Retinal pigment epithelial cell (primary cell): ENCODE data around the gene INKA1.
"Not testable (repeated sequence)": the region's sequence is repeated elsewhere in the genome, so short reads cannot be mapped to it uniquely, and the experiment has no call there.

ENCODE experiments used
- DNase-seq: peaks from one replicate; pipeline ENCODE4 v3.0.0-alpha.2; 2010; ENCODE audit warnings: low read depth
- H3K4me3 ChIP-seq: 2 replicates; pipeline ENCODE4 v1.5.1; 2011; ENCODE audit warnings: mild to moderate bottlenecking, low read length, control low read depth, moderate library complexity
- TF ChIP-seq, protein P1 (sequence below): conservative IDR thresholded peaks from 2 replicates; pipeline ENCODE4 v1.5.1; 2011; ENCODE audit warnings: low read depth, low read length, control low read depth, inconsistent platforms

Gene INKA1

DNA sequence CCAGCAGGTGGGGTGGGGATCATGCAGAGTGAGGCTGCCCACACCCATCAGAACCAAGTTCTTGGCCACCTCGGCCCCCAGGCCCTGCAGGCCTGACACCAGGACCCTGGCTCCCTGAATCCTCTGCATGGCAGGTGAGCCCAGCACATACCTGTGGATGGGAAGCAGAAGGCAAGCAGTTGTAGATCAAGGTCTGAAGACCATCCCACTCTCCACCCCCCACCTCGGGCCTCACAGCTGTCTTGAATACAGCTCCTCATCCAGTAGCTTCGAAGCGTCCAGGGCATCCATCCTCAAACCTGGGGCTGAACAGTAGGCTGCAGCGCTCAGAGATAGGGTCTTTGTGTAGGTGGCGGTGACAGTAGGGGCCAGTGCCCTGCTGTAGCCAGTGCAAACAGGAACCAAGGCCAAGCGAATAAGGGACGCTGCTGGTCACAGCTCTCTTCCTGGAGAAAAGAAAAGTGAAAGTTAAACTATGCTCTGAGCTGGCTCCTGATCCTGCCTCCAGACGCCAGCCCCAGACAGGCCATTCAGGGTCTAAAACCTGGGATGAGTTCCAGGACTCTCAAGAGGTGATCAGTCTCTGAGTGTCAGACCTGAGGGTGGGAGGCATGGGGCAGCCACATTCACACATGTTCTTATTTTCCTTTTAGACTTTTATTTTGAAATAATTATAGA is 10.6 kb downstream of the INKA1 start, which contains the start of gene UBA7:
UBA7 (minus strand) TSS at position 457 of the 678 bp plus-strand sequence; CDS start at position 291, 166 bp downstream.
- DNase-seq: no peak
- no peak within 1 kb of the TSS for H3K4me3 ChIP-seq
- TF ChIP-seq, protein P1, sequence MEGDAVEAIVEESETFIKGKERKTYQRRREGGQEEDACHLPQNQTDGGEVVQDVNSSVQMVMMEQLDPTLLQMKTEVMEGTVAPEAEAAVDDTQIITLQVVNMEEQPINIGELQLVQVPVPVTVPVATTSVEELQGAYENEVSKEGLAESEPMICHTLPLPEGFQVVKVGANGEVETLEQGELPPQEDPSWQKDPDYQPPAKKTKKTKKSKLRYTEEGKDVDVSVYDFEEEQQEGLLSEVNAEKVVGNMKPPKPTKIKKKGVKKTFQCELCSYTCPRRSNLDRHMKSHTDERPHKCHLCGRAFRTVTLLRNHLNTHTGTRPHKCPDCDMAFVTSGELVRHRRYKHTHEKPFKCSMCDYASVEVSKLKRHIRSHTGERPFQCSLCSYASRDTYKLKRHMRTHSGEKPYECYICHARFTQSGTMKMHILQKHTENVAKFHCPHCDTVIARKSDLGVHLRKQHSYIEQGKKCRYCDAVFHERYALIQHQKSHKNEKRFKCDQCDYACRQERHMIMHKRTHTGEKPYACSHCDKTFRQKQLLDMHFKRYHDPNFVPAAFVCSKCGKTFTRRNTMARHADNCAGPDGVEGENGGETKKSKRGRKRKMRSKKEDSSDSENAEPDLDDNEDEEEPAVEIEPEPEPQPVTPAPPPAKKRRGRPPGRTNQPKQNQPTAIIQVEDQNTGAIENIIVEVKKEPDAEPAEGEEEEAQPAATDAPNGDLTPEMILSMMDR: no peak

GRCh38 chr3:49823131-49823530 is 20.1 kb downstream of the INKA1 start:
- DNase-seq, H3K4me3 ChIP-seq: not testable (repeated sequence)

- no peak overlapping the region for H3K4me3 ChIP-seq
- TF ChIP-seq, protein P1: no peak
- DNase-seq: no peak
Measured at GRCh38 chr3:49826016-49826415, 23.0 kb downstream of the INKA1 start.

DNA sequence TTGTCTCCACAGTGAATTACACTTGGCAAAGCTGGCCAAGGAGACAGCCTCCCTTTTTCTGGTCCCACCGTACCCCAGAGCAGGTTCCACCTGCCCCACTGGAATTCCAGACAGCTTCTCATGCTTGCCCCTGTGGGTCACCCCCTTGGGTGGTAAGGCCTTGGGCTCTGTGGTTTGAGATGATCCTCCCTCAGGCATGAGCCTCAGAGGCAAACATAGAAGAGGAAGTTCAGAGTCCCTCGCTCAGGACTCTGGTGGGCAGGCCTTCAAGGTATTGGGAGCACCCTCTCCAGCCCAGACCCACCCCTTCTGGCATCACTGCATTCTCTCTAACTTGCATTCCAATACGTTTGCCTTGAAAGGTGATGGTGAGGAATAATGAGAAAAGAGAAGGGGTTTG is 28.3 kb downstream of the INKA1 start:
- TF ChIP-seq, protein P1: no peak
- no peak for DNase-seq
- H3K4me3 ChIP-seq: no peak overlapping the region

DNA sequence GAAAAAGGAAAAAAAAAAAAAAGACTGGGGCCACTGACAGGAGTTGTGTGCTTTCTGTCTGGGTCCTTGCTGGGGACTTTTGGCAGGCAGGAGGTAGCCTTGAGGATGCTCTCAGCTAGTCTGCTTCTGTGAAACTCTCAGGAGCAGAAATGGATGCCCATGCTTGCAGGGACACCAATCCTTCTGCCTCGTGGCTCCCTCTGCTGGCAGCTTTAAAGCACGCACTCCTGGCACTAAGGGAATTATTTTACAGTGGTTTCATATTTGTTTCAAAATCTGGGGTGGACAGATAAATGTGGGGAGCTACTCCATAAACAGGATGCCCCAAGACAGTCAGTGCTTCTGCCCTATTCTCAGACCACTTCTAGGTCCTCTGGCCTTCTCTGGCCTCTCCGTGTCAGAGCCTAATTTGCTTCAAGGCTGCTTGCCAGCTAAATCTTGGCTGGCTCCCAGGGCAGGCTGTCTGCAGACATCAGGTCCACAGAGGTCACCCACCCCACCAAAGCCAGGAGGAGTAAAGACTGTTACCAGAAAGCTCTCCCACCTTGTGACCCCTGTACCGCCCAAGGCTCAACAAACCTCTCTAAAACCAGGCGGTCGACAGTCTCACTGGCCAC is 36.2 kb downstream of the INKA1 start:
- no peak overlapping the region for H3K4me3 ChIP-seq
- DNase-seq: peak; percentile 26
- TF ChIP-seq, protein P1: peak; percentile 94

GRCh38 chr3:49840388-49840787 is 37.3 kb downstream of the INKA1 start:
- TF ChIP-seq, protein P1: no peak
- no peak for DNase-seq
- H3K4me3 ChIP-seq: no peak overlapping the region

- H3K4me3 ChIP-seq: no peak overlapping the region
- TF ChIP-seq, protein P1: peak; percentile 62
Measured at GRCh38 chr3:49841126-49841696, 38.1 kb downstream of the INKA1 start.

More at GRCh38 chr3:49841126-49841696, 38.1 kb downstream of the INKA1 start:
- DNase-seq: no peak
